MM.1S (cell line): Measurements from ENCODE around the gene SCAANT1.

ENCODE experiments used
- EZH2 ChIP-seq: fragments of 300-600 bp; sonication (generic); optimal IDR thresholded peaks from 2 replicates; pipeline ENCODE3; 2017; ENCODE audit warnings: low read depth, mild to moderate bottlenecking, antibody characterized with exemption, low read length, mixed read lengths
- TF ChIP-seq, protein P1 (sequence below): fragments of 300-600 bp; sonication (generic); IDR thresholded peaks from 2 replicates; pipeline ENCODE4 v1.5.1; 2016; ENCODE audit warnings: antibody characterized with exemption, low read length, mixed read lengths

DNA sequence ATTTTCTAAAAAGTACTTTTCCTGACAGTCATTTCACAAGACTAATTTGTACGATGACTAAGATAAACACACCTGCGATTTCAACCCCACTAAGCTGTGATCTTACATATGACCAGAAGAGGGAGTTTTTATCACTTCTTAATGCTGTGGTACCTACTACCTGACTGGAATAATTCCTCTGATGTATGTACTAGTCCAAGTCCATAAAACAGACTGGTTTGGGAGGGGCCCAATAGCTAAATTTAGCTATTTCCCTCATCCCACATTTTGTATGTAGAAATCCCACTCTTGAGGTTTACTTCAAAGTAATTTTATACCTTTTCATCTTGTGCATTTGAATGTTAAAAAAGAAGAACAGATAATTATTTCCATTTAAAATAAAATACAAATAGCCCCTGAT, 49.7 kb upstream of the SCAANT1 start:
- TF ChIP-seq, protein P1, sequence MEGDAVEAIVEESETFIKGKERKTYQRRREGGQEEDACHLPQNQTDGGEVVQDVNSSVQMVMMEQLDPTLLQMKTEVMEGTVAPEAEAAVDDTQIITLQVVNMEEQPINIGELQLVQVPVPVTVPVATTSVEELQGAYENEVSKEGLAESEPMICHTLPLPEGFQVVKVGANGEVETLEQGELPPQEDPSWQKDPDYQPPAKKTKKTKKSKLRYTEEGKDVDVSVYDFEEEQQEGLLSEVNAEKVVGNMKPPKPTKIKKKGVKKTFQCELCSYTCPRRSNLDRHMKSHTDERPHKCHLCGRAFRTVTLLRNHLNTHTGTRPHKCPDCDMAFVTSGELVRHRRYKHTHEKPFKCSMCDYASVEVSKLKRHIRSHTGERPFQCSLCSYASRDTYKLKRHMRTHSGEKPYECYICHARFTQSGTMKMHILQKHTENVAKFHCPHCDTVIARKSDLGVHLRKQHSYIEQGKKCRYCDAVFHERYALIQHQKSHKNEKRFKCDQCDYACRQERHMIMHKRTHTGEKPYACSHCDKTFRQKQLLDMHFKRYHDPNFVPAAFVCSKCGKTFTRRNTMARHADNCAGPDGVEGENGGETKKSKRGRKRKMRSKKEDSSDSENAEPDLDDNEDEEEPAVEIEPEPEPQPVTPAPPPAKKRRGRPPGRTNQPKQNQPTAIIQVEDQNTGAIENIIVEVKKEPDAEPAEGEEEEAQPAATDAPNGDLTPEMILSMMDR: peak; percentile 59
- TF ChIP-seq EZH2: no peak
